Body of pancreas (tissue), 4 donors: Measurements from ENCODE around the gene AKAP17A.

Experiments used
- CTCF ChIP-seq, 7 experiments: fragments of 450-650 bp in 4 of 7; fragments of 200-600 bp in 3 of 7; sonication (generic) in 3 of 7; IDR thresholded peaks; one replicate each; pipeline ENCODE4 v1.5.1; 2016 to 2019; ENCODE audit warnings: antibody characterized with exemption in 7 of 7
- POLR2A ChIP-seq, 3 donors: fragments of 450-650 bp; IDR thresholded peaks; one replicate each; pipeline ENCODE4 v1.6.1; 2016; ENCODE audit warnings: antibody characterized with exemption in 3 of 3, mild to moderate bottlenecking in 2 of 3

GRCh38 chrX:1614927-1615326 is 23.5 kb downstream of the AKAP17A start, which contains the start of gene ASMT:
- no peak for TF ChIP-seq POLR2A (IDR thresholded peaks at IDR 0.05)
- no peak for TF ChIP-seq CTCF (IDR thresholded peaks at IDR 0.05)
